H9 (cell line): ENCODE data around the gene CCDC63. TPM values are rescaled to one million over a fixed set of nuclear protein-coding genes. Genes with fewer than 3 reads are reported as not detected.

Experiments used
- DNase-seq: peaks from one replicate; pipeline ENCODE4 v3.0.0-alpha.2; 2017
- H2AFZ ChIP-seq: one replicate; pipeline ENCODE4 v1.6.1; 2013; ENCODE audit warnings: mild to moderate bottlenecking, low read length, control low read depth, moderate library complexity
- H2AK5ac ChIP-seq: 2 replicates; pipeline ENCODE4 v1.6.1; 2013; ENCODE audit warnings: low read length, control low read depth, mixed read lengths; ENCODE audit not compliant: insufficient read length
- H2BK120ac ChIP-seq: one replicate; pipeline ENCODE4 v1.6.1; 2013; ENCODE audit warnings: low read depth, mild to moderate bottlenecking, low read length, control low read depth, inconsistent platforms; ENCODE audit not compliant: poor library complexity, severe bottlenecking
- H2BK12ac ChIP-seq: 2 replicates; pipeline ENCODE4 v1.6.1; 2013; ENCODE audit warnings: low read length, control low read depth, mixed read lengths, low read depth; ENCODE audit not compliant: insufficient read length
- H2BK15ac ChIP-seq: 2 replicates; pipeline ENCODE4 v1.6.1; 2013; ENCODE audit warnings: low read depth, low read length, control low read depth
- H2BK20ac ChIP-seq: one replicate; pipeline ENCODE4 v1.6.1; 2013; ENCODE audit warnings: low read depth, mild to moderate bottlenecking, low read length, control low read depth, inconsistent platforms; ENCODE audit not compliant: poor library complexity, severe bottlenecking
- H2BK5ac ChIP-seq: 2 replicates; pipeline ENCODE4 v1.6.1; 2013; ENCODE audit warnings: low read length, control low read depth, mixed read lengths; ENCODE audit not compliant: insufficient read length
- H3K14ac ChIP-seq: 2 replicates; pipeline ENCODE4 v1.6.1; 2013; ENCODE audit warnings: low read length, control low read depth; ENCODE audit not compliant: insufficient read depth
- H3K18ac ChIP-seq: 2 replicates; pipeline ENCODE4 v1.6.1; 2013; ENCODE audit warnings: low read depth, mild to moderate bottlenecking, mixed read lengths, low read length, control low read depth; ENCODE audit not compliant: insufficient read length
- H3K23ac ChIP-seq: 2 replicates; pipeline ENCODE4 v1.6.1; 2013; ENCODE audit warnings: low read length, control low read depth, mixed read lengths, low read depth; ENCODE audit not compliant: insufficient read length
- H3K23me2 ChIP-seq: 2 replicates; pipeline ENCODE4 v1.6.1; 2013; ENCODE audit warnings: low read depth, mild to moderate bottlenecking, mixed read lengths, low read length, control low read depth; ENCODE audit not compliant: insufficient read length, poor library complexity, severe bottlenecking
- H3K27ac ChIP-seq: 2 replicates; pipeline ENCODE4 v1.5.1; 2013; ENCODE audit warnings: low read length, control low read depth, mixed read lengths, low read depth; ENCODE audit not compliant: insufficient read length
- H3K27me3 ChIP-seq: 2 replicates; pipeline ENCODE4 v1.6.1; 2013; ENCODE audit warnings: low read length, control low read depth, inconsistent platforms; ENCODE audit not compliant: insufficient read depth
- H3K4ac ChIP-seq: 2 replicates; pipeline ENCODE4 v1.6.1; 2013; ENCODE audit warnings: low read depth, mild to moderate bottlenecking, control low read depth, inconsistent platforms, low read length, moderate library complexity
- H3K4me1 ChIP-seq: 2 replicates; pipeline ENCODE4 v1.6.1; 2013; ENCODE audit warnings: low read length, control low read depth, inconsistent platforms; ENCODE audit not compliant: insufficient read depth
- H3K4me2 ChIP-seq: 2 replicates; pipeline ENCODE4 v1.6.1; 2013; ENCODE audit warnings: low read length, control low read depth, mixed read lengths; ENCODE audit not compliant: insufficient read length, insufficient read depth
- H3K56ac ChIP-seq: 2 replicates; pipeline ENCODE4 v1.6.1; 2013; ENCODE audit warnings: low read depth, mild to moderate bottlenecking, mixed read lengths, low read length, control low read depth; ENCODE audit not compliant: insufficient read length
- H3K79me1 ChIP-seq: 2 replicates; pipeline ENCODE4 v1.6.1; 2013; ENCODE audit warnings: low read depth, mild to moderate bottlenecking, moderate library complexity, low read length, control low read depth, inconsistent platforms; ENCODE audit not compliant: insufficient read depth, poor library complexity, severe bottlenecking
- H3K79me2 ChIP-seq: 2 replicates; pipeline ENCODE4 v1.6.1; 2013; ENCODE audit warnings: low read length, control low read depth, inconsistent platforms; ENCODE audit not compliant: insufficient read depth
- H3K9ac ChIP-seq: 2 replicates; pipeline ENCODE4 v1.6.1; 2013; ENCODE audit warnings: low read length, control low read depth, mixed read lengths; ENCODE audit not compliant: insufficient read length; ENCODE audit errors: extremely low read depth
- H3K9me3 ChIP-seq: one replicate; pipeline ENCODE4 v1.6.1; 2013; ENCODE audit warnings: low read depth, low read length, inconsistent platforms; ENCODE audit not compliant: control insufficient read depth
- H3T11ph ChIP-seq: one replicate; pipeline ENCODE4 v1.6.1; 2013; ENCODE audit warnings: mild to moderate bottlenecking, low read length, control low read depth, inconsistent platforms
- H4K20me1 ChIP-seq: one replicate; pipeline ENCODE4 v1.6.1; 2013; ENCODE audit not compliant: control insufficient read depth, insufficient read length, insufficient read depth
- H4K5ac ChIP-seq: 2 replicates; pipeline ENCODE4 v1.6.1; 2013; ENCODE audit warnings: low read depth, mild to moderate bottlenecking, mixed read lengths, low read length, control low read depth; ENCODE audit not compliant: insufficient read length
- H4K8ac ChIP-seq: replicated peaks from 2 replicates; pipeline ENCODE4 v1.6.1; 2013; ENCODE audit warnings: low read length, control low read depth, mixed read lengths, low read depth; ENCODE audit not compliant: insufficient read length
- H4K91ac ChIP-seq: 2 replicates; pipeline ENCODE4 v1.6.1; 2013; ENCODE audit warnings: low read depth, mild to moderate bottlenecking, moderate library complexity, mixed read lengths, low read length, control low read depth; ENCODE audit not compliant: insufficient read length
- H3K27ac Mint-ChIP-seq, 3 experiments: 2 replicates in 2 of 3; 3 replicates in 1 of 3; pipeline ENCODE4 v1.8.0; 2020 to 2021; ENCODE audit warnings: mixed read lengths in 3 of 3, mild to moderate bottlenecking in 1 of 3, moderate library complexity in 1 of 3
- H3K27me3 Mint-ChIP-seq: 2 replicates; pipeline ENCODE4 v1.8.0; 2021; ENCODE audit warnings: low read depth, mild to moderate bottlenecking, moderate library complexity, mixed read lengths
- H3K36me3 Mint-ChIP-seq, 3 experiments: 2 replicates in 2 of 3; 3 replicates in 1 of 3; pipeline ENCODE4 v1.8.0; 2020 to 2021; ENCODE audit warnings: low read depth in 3 of 3, mixed read lengths in 3 of 3; ENCODE audit not compliant: insufficient read depth in 1 of 3
- H3K4me1 Mint-ChIP-seq, 2 experiments: 2 replicates each; pipeline ENCODE4 v1.8.0; 2020; ENCODE audit warnings: mixed read lengths in 2 of 2
- H3K4me3 Mint-ChIP-seq, 2 experiments: 2 replicates in 1 of 2; 3 replicates in 1 of 2; pipeline ENCODE4 v1.8.0; 2020 to 2021; ENCODE audit warnings: mild to moderate bottlenecking in 2 of 2, mixed read lengths in 2 of 2, moderate library complexity in 1 of 2
- H3K9me3 Mint-ChIP-seq, 2 experiments: 2 replicates in 1 of 2; 3 replicates in 1 of 2; pipeline ENCODE4 v1.8.0; 2020; ENCODE audit warnings: mild to moderate bottlenecking in 2 of 2, mixed read lengths in 2 of 2, moderate library complexity in 1 of 2
- CTCF ChIP-seq: fragments of 200-600 bp; sonication (generic); conservative IDR thresholded peaks from 3 replicates; pipeline ENCODE4 v1.8.0; 2021; ENCODE audit warnings: antibody characterized with exemption, mild to moderate bottlenecking
- WGBS: extraction: QIAGEN DNeasy Blood & Tissue Kit; methylation state at CpG from one replicate; pipeline ENCODE4 v1.1.7; 2013; ENCODE audit warnings: missing lambda C conversion rate, low lambda C conversion rate, mixed read lengths; ENCODE audit not compliant: insufficient read length; ENCODE audit errors: extremely low coverage; 5-methylcytosine and 5-hydroxymethylcytosine counted together
- total RNA-seq: library from RNA; stranded (reverse); gene quantifications from 2 replicates; pipeline ENCODE4 v1.2.1, GENCODE V29; 2021

Gene CCDC63
- total RNA-seq, 1 experiment from 2014 or later = 0.77 TPM

DNA sequence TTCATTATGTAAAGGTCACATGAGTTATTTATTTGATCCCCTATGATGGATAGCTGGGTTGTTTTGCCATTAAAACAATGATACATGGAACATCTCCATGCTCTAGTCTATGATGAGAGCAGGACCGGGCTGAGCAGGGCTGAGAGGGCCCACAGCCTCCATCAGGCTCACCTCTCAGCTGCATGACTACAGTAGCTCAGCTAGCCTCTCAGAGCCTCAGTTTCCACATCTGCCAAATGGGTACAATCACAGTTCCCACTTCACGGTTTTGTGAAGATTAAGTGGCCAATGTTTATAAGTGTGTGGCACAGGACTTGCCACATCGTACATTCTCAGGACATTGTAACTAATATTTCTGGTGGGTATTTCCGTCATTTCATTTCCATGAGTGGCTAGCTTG is 93.5 kb downstream of the CCDC63 start:
- H3K36me3 Mint-ChIP-seq = peaks cover 2 to 39% (median 6%) of the 10 kb centered on the region in 3 experiments
- no peaks in the 10 kb centered on the region for H3K27me3 ChIP-seq

More for the DNA sequence above, 93.5 kb downstream of the CCDC63 start:
- no peak overlapping the region for H4K91ac ChIP-seq
- Mint-ChIP-seq H3K4me3 (no peak overlapping the region), H3K27me3 (no peaks in the 10 kb centered on the region), H3K27ac (no peak overlapping the region), H3K4me1 (peaks cover 32 to 34% of the 10 kb centered on the region in 2 experiments), H3K9me3 (peaks cover 2 to 4% of the 10 kb centered on the region in 2 experiments; a peak in 3 of 5 replicates)
- H2BK20ac ChIP-seq = no peak overlapping the region
- H3K4me1 ChIP-seq = peaks cover 5% of the 10 kb centered on the region; the same call in 1 of the 2 replicates
- H3K79me2 ChIP-seq = no peaks in the 10 kb centered on the region; the same call in 1 of the 2 replicates
- no peak overlapping the region for H3K23ac ChIP-seq
- H3K18ac ChIP-seq = no peak overlapping the region
- no peaks in the 10 kb centered on the region for H3K9me3 ChIP-seq
- TF ChIP-seq CTCF = no peak
- no peak overlapping the region for H2AK5ac ChIP-seq
- no peak overlapping the region for H3K14ac ChIP-seq
- WGBS = no CpG with 5 or more reads among the region's 4 CpGs
- no peak overlapping the region for H2BK12ac ChIP-seq
- H3K79me1 ChIP-seq = no peaks in the 10 kb centered on the region
- H2AFZ ChIP-seq = no peak overlapping the region
- H2BK5ac ChIP-seq = no peak overlapping the region
- H2BK120ac ChIP-seq = no peak overlapping the region
- no peaks in the 10 kb centered on the region for H4K20me1 ChIP-seq
- peaks cover 4% of the 10 kb centered on the region for H3K23me2 ChIP-seq
- no peak overlapping the region for H2BK15ac ChIP-seq
- no peak overlapping the region for H3K4me2 ChIP-seq
- peak; percentile 12 for DNase-seq
- H3T11ph ChIP-seq = no peak overlapping the region
- no peak overlapping the region for H3K27ac ChIP-seq
- no peak overlapping the region for H3K4ac ChIP-seq
- no peak overlapping the region for H4K5ac ChIP-seq
- no peak overlapping the region for H3K56ac ChIP-seq
- no peak overlapping the region for H4K8ac ChIP-seq
- no peak overlapping the region for H3K9ac ChIP-seq
